DOHH2 (cell line): ENCODE measurements around the gene CENPN.

ENCODE experiments used
- EZH2phosphoT487 ChIP-seq: fragments of 200-600 bp; sonication (generic); IDR thresholded peaks from 2 replicates; pipeline ENCODE4 v1.6.1; 2017; ENCODE audit warnings: borderline replicate concordance, mild to moderate bottlenecking, antibody characterized with exemption, low read length, moderate library complexity, mixed read lengths
- TF ChIP-seq, protein P1 (sequence below): fragments of 200-600 bp; sonication (generic); IDR thresholded peaks from one replicate; pipeline ENCODE4 v1.5.1; 2014; ENCODE audit warnings: antibody characterized with exemption, mild to moderate bottlenecking, low read depth, low read length; ENCODE audit not compliant: poor library complexity, severe bottlenecking

DNA sequence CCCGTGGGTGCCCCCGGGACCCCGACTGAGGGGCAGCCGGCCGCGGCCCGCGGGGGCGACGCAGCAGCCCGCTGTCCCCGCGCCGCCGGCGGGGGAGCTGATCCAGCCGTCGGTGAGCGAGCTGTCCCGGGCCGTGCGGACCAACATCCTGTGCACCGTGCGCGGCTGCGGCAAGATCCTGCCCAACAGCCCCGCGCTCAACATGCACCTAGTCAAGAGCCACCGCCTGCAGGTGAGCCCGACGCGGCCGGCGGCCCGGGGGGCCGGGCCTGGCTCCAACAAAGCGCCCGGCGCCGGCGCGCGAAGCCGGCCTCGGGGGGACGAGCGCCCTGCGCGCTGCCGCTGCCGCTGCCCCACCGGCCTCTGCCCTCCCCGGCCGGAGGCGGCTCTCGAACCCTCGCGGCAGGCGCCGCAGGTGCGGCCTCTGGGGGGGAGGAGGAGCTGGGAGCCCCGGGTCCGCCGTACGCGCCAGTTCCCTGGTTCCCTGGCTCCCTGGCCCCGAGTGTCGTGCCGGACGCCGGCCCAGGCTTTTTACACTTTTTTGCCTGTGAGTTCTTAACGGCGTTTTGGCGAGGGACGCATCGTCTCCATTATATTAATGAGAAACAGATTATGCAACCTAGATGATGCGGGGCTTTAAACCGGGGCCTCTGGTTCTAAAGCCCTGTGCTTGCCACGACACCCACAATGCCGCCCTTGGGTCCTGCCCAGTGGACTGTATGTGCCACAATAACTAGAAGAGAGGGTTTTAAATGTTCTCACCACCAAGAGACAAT, 29.1 kb downstream of the CENPN start:
- TF ChIP-seq, protein P1, sequence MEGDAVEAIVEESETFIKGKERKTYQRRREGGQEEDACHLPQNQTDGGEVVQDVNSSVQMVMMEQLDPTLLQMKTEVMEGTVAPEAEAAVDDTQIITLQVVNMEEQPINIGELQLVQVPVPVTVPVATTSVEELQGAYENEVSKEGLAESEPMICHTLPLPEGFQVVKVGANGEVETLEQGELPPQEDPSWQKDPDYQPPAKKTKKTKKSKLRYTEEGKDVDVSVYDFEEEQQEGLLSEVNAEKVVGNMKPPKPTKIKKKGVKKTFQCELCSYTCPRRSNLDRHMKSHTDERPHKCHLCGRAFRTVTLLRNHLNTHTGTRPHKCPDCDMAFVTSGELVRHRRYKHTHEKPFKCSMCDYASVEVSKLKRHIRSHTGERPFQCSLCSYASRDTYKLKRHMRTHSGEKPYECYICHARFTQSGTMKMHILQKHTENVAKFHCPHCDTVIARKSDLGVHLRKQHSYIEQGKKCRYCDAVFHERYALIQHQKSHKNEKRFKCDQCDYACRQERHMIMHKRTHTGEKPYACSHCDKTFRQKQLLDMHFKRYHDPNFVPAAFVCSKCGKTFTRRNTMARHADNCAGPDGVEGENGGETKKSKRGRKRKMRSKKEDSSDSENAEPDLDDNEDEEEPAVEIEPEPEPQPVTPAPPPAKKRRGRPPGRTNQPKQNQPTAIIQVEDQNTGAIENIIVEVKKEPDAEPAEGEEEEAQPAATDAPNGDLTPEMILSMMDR, result no peak
- TF ChIP-seq EZH2phosphoT487, result no peak
